ENCODE measurements around the gene FMN2.

GRCh38 chr1:240310226-240310925 is 218.7 kb downstream of the FMN2 start:
- no peak for TF ChIP-seq CTCF (IDR thresholded peaks at IDR 0.05)
- no peak for TF ChIP-seq POLR2A (IDR thresholded peaks at IDR 0.05)
